K562 (cell line): Measurements from ENCODE around the gene ZNF432. TPM values are rescaled to one million over a fixed set of nuclear protein-coding genes. Genes with fewer than 3 reads are reported as not detected.
A peak's percentile ranks its signal among the peaks of the same experiment; 100 is the strongest.

Experiments
- ARID3B ChIP-seq: fragments of 250-450 bp; sonication (Bioruptor Pico); IDR thresholded peaks from 2 replicates; pipeline ENCODE4 v1.4.0; 2020; ENCODE audit warnings: borderline replicate concordance
- BCL6 ChIP-seq: fragments of 250-450 bp; sonication (Bioruptor Pico); IDR thresholded peaks from 2 replicates; pipeline ENCODE4 v1.4.0; 2020
- CBX3 ChIP-seq, 2 experiments: IDR thresholded peaks; 1 replicate in 1 of 2; 2 replicates in 1 of 2; pipeline ENCODE4 v1.6.1; 2012; ENCODE audit warnings: inconsistent platforms in 2 of 2, low read length in 2 of 2, borderline replicate concordance in 1 of 2, control low read depth in 1 of 2
- CEBPZ ChIP-seq: fragments of 150-350 bp; IDR thresholded peaks from 2 replicates; pipeline ENCODE4 v1.6.1; 2014; ENCODE audit warnings: low read depth, mild to moderate bottlenecking, low read length, borderline replicate concordance
- ELF4 ChIP-seq: fragments of 450-650 bp; formaldehyde crosslinking; IDR thresholded peaks from 2 replicates; pipeline ENCODE4 v1.4.0; 2022; ENCODE audit warnings: missing genetic modification characterization
- HNRNPLL ChIP-seq: fragments of 200-400 bp; formaldehyde crosslinking; IDR thresholded peaks from 2 replicates; pipeline ENCODE4 v1.6.1; 2017; ENCODE audit warnings: low read length, low read depth, mild to moderate bottlenecking; ENCODE audit not compliant: poor library complexity, severe bottlenecking
- MBD1 ChIP-seq: fragments of 250-450 bp; sonication (Bioruptor Pico); IDR thresholded peaks from 2 replicates; pipeline ENCODE4 v1.8.0; 2022; ENCODE audit warnings: inconsistent platforms
- POLR3A ChIP-seq: IDR thresholded peaks from 2 replicates; pipeline ENCODE4 v1.6.1; 2011; ENCODE audit warnings: borderline replicate concordance, mild to moderate bottlenecking, moderate library complexity; ENCODE audit not compliant: insufficient read length, insufficient read depth; ENCODE audit errors: extremely low read depth
- TEAD1 ChIP-seq, 2 experiments: fragments of 450-650 bp in 1 of 2; sonication (generic) in 1 of 2; formaldehyde crosslinking; IDR thresholded peaks; 2 replicates each; pipeline versions ENCODE4 v1.4.0 to v1.8.0; 2020 to 2022; ENCODE audit warnings: mild to moderate bottlenecking in 2 of 2, missing genetic modification reagents in 1 of 2
- ZBTB5 ChIP-seq: fragments of 450-650 bp; IDR thresholded peaks from 2 replicates; pipeline ENCODE4 v1.6.1; 2017; ENCODE audit warnings: antibody characterized with exemption
- ZNF280A ChIP-seq: fragments of 450-650 bp; IDR thresholded peaks from 2 replicates; pipeline ENCODE4 v1.6.1; 2018; ENCODE audit warnings: mild to moderate bottlenecking, low read depth; ENCODE audit not compliant: partially characterized antibody
- ZNF347 ChIP-seq: fragments of 450-650 bp; formaldehyde crosslinking; IDR thresholded peaks from 2 replicates; pipeline ENCODE4 v1.4.0; 2020; ENCODE audit warnings: low read depth, mild to moderate bottlenecking, moderate library complexity
- ZNF583 ChIP-seq: fragments of 250-450 bp; sonication (Bioruptor Pico); IDR thresholded peaks from 2 replicates; pipeline ENCODE4 v1.4.0; 2020
- ZSCAN29 ChIP-seq: fragments of 450-650 bp; IDR thresholded peaks from 2 replicates; pipeline ENCODE4 v1.6.1; 2017
- polyA plus RNA-seq, 8 experiments: library from polyadenylated mRNA; depleted of rRNA in 4 of 8; stranded (reverse) in 5 of 8; unstranded in 3 of 8; fragments of >200 nt; fragmentation: Nextera tagmentation in 2 of 8; fragmentation: Illumina TruSeq in 1 of 8; extraction: Ambion mirVana in 2 of 8; extraction: Trizol in 1 of 8; gene quantifications; 2 replicates each; pipeline versions ENCODE4 v1.2.1 to v1.2.3, GENCODE V29; 2011 to 2014; ENCODE audit warnings: inconsistent platforms in 1 of 8, missing spikeins in 1 of 8
- total RNA-seq, 7 experiments: library from RNA; depleted of rRNA in 6 of 7; stranded (reverse); fragments of >200 nt in 6 of 7; fragmentation: Illumina TruSeq in 2 of 7; extraction: Trizol in 2 of 7; gene quantifications; 2 replicates each; pipeline versions ENCODE4 v1.2.1 to v1.2.3, GENCODE V29; 2011 to 2021; ENCODE audit warnings: low replicate concordance in 1 of 7

Gene ZNF432
- total and polyA plus RNA-seq, 9 of the 15 experiments (the other 6 are each of a cell fraction or from before 2014, with no cell fraction given), result 2.6 to 6.8 (median 4.0) TPM

- no peak for TF ChIP-seq POLR3A
- TF ChIP-seq CBX3 (IDR thresholded peaks at IDR 0.05; ENCODE audit: borderline replicate concordance in 1 of 2, low read length in 2 of 2), result peak in 1 of 2 experiments; percentile 83; a peak in 1 of 3 replicates
- no peak for TF ChIP-seq ZNF280A
- peak; percentile 87 for TF ChIP-seq HNRNPLL
- TF ChIP-seq ZBTB5, result no peak
- peak; percentile 22 to 44; a peak in 1 of 4 replicates for TF ChIP-seq TEAD1 (CRISPR knock-in tag; IDR thresholded peaks at IDR 0.05)
- no peak for TF ChIP-seq CEBPZ
- 0 out of 2 replicates have a peak, but pooled peaks have one; percentile 37 for TF ChIP-seq ZNF583 (CRISPR knock-in tag)
- no peak for TF ChIP-seq MBD1 (CRISPR knock-in tag)
- TF ChIP-seq ELF4, result no peak
- TF ChIP-seq ZSCAN29, result no peak
- TF ChIP-seq BCL6 (CRISPR knock-in tag), result no peak
- no peak for TF ChIP-seq ZNF347 (CRISPR knock-in tag)
- no peak for TF ChIP-seq ARID3B (CRISPR knock-in tag)
Measured at GRCh38 chr19:52028027-52028779, 20.4 kb downstream of the ZNF432 start, which contains the start of gene ZNF614 (continued).
